ENCODE results near the gene HBA1. TPM values are rescaled to one million over a fixed set of nuclear protein-coding genes. Genes with fewer than 3 reads are reported as not detected.
A peak's percentile ranks its signal among the peaks of the same experiment; 100 is the strongest.

The HBA1 gene
- total and polyA plus RNA-seq, 9 of the 15 experiments (the other 6 are each of a cell fraction or from before 2014, with no cell fraction given), result 128 to 2,388 (median 380) TPM

DNA sequence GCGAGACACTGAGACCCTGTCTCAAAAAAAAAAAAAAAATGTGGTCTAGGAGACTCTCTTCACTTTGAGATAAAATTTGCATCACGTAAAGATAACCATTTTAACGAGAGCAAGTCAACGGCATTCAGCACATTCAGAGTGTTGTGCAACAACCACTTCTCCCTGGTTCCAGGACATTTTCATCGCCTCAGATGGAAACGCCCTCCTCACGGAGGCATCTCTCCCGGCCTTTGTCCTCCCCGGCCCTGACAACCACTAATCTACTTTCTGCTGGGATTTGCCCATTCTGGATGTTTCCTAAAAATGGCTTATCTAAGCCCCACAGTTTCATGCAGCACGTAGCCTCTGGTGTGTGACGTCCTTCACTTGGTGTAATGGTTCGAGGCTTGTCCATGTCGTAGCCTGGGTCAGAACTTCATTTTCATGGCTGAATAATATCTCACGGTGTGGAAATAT lies 31.7 kb upstream of the HBA1 start (continued):
- TF ChIP-seq SMARCE1 (IDR thresholded peaks at IDR 0.05), result peak; percentile 55; the same call in 1 of the 2 replicates
- peak; percentile 61; the same call in 1 of the 2 replicates for TF ChIP-seq SMAD4 (CRISPR knock-in tag; conservative IDR thresholded peaks at IDR 0.05)
- TF ChIP-seq ZFP30 (CRISPR knock-in tag; IDR thresholded peaks at IDR 0.05; ENCODE audit: borderline replicate concordance), result no peak
- TF ChIP-seq ZKSCAN8 (CRISPR knock-in tag; IDR thresholded peaks at IDR 0.05), result peak; percentile 63; the same call in 1 of the 2 replicates
- TF ChIP-seq ZEB2 (IDR thresholded peaks at IDR 0.05), result 0 out of 2 replicates have a peak, but pooled peaks have one; percentile 12
- no peak for TF ChIP-seq U2AF1 (optimal IDR thresholded peaks at IDR 0.05; ENCODE audit: low read depth, low read length)
- no peak for TF ChIP-seq DNMT1 (IDR thresholded peaks at IDR 0.05)
- TF ChIP-seq, protein P1, sequence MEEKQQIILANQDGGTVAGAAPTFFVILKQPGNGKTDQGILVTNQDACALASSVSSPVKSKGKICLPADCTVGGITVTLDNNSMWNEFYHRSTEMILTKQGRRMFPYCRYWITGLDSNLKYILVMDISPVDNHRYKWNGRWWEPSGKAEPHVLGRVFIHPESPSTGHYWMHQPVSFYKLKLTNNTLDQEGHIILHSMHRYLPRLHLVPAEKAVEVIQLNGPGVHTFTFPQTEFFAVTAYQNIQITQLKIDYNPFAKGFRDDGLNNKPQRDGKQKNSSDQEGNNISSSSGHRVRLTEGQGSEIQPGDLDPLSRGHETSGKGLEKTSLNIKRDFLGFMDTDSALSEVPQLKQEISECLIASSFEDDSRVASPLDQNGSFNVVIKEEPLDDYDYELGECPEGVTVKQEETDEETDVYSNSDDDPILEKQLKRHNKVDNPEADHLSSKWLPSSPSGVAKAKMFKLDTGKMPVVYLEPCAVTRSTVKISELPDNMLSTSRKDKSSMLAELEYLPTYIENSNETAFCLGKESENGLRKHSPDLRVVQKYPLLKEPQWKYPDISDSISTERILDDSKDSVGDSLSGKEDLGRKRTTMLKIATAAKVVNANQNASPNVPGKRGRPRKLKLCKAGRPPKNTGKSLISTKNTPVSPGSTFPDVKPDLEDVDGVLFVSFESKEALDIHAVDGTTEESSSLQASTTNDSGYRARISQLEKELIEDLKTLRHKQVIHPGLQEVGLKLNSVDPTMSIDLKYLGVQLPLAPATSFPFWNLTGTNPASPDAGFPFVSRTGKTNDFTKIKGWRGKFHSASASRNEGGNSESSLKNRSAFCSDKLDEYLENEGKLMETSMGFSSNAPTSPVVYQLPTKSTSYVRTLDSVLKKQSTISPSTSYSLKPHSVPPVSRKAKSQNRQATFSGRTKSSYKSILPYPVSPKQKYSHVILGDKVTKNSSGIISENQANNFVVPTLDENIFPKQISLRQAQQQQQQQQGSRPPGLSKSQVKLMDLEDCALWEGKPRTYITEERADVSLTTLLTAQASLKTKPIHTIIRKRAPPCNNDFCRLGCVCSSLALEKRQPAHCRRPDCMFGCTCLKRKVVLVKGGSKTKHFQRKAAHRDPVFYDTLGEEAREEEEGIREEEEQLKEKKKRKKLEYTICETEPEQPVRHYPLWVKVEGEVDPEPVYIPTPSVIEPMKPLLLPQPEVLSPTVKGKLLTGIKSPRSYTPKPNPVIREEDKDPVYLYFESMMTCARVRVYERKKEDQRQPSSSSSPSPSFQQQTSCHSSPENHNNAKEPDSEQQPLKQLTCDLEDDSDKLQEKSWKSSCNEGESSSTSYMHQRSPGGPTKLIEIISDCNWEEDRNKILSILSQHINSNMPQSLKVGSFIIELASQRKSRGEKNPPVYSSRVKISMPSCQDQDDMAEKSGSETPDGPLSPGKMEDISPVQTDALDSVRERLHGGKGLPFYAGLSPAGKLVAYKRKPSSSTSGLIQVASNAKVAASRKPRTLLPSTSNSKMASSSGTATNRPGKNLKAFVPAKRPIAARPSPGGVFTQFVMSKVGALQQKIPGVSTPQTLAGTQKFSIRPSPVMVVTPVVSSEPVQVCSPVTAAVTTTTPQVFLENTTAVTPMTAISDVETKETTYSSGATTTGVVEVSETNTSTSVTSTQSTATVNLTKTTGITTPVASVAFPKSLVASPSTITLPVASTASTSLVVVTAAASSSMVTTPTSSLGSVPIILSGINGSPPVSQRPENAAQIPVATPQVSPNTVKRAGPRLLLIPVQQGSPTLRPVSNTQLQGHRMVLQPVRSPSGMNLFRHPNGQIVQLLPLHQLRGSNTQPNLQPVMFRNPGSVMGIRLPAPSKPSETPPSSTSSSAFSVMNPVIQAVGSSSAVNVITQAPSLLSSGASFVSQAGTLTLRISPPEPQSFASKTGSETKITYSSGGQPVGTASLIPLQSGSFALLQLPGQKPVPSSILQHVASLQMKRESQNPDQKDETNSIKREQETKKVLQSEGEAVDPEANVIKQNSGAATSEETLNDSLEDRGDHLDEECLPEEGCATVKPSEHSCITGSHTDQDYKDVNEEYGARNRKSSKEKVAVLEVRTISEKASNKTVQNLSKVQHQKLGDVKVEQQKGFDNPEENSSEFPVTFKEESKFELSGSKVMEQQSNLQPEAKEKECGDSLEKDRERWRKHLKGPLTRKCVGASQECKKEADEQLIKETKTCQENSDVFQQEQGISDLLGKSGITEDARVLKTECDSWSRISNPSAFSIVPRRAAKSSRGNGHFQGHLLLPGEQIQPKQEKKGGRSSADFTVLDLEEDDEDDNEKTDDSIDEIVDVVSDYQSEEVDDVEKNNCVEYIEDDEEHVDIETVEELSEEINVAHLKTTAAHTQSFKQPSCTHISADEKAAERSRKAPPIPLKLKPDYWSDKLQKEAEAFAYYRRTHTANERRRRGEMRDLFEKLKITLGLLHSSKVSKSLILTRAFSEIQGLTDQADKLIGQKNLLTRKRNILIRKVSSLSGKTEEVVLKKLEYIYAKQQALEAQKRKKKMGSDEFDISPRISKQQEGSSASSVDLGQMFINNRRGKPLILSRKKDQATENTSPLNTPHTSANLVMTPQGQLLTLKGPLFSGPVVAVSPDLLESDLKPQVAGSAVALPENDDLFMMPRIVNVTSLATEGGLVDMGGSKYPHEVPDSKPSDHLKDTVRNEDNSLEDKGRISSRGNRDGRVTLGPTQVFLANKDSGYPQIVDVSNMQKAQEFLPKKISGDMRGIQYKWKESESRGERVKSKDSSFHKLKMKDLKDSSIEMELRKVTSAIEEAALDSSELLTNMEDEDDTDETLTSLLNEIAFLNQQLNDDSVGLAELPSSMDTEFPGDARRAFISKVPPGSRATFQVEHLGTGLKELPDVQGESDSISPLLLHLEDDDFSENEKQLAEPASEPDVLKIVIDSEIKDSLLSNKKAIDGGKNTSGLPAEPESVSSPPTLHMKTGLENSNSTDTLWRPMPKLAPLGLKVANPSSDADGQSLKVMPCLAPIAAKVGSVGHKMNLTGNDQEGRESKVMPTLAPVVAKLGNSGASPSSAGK (IDR thresholded peaks at IDR 0.05), result peak; percentile 30; the same call in 1 of the 2 replicates
- no peak for TF ChIP-seq SREBF1 (IDR thresholded peaks at IDR 0.05; ENCODE audit: borderline replicate concordance, low read depth, low read length)
- no peak for TF ChIP-seq EZH2 (IDR thresholded peaks at IDR 0.05; ENCODE audit: borderline replicate concordance, low read depth, low read length)
- TF ChIP-seq JUND (IDR thresholded peaks at IDR 0.05; ENCODE audit: borderline replicate concordance, low read depth, low read length), result peak; percentile 37; the same call in 1 of the 2 replicates
- peak; percentile 74; the same call in 1 of the 3 replicates for TF ChIP-seq JUND (tag; IDR thresholded peaks at IDR 0.05; ENCODE audit: borderline replicate concordance, low read depth, low read length)
- TF ChIP-seq LCOR (CRISPR knock-in tag; IDR thresholded peaks at IDR 0.05), result peak; percentile 72
- peak in 1 of 2 experiments; percentile 44; a peak in 2 of 4 replicates for TF ChIP-seq MAZ (CRISPR knock-in tag; conservative IDR thresholded peaks at IDR 0.05 in 1 of 2, IDR thresholded peaks at IDR 0.05 in 1 of 2)
- TF ChIP-seq CEBPG (CRISPR knock-in tag; IDR thresholded peaks at IDR 0.05), result peak; percentile 91
- peak; percentile 91 to 94 for TF ChIP-seq CEBPG (tag; conservative IDR thresholded peaks at IDR 0.05 in 1 of 2, IDR thresholded peaks at IDR 0.05 in 1 of 2)
- TF ChIP-seq SRSF1 (IDR thresholded peaks at IDR 0.05; ENCODE audit: low read depth, low read length), result no peak
- no peak for TF ChIP-seq RBM17 (IDR thresholded peaks at IDR 0.05; ENCODE audit: borderline replicate concordance, low read depth, low read length)
- no peak for TF ChIP-seq NR2F6 (CRISPR knock-in tag; IDR thresholded peaks at IDR 0.05)
